Measurements from ENCODE around the gene MTFR1L. TPM values are rescaled to one million over a fixed set of nuclear protein-coding genes. Genes with fewer than 3 reads are reported as not detected.

The MTFR1L gene
- total and polyA plus RNA-seq, 2 donors: 23.7 to 95.3 TPM

DNA sequence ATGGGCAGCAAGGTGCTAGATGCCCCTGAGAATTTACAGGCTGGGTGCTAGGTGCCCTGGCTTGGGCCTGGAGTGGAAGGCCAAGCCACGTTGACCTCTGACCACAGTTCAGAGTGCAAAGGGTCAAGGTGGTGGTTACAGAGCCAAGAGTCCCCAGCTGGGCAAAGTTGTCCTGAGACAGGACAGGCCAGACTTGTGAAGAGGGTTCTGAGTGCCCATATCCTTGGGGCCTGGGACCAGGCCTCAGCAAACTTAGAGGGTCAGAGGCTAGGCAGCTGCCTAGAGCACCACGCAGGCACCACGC, 38.7 kb upstream of the MTFR1L start:
- Histone ChIP-seq H3K4me3 (ENCODE audit: low read depth, low read length) (no peak overlapping the region), H3K36me3 (ENCODE audit: insufficient read depth) (no peaks in the 10 kb centered on the region), H3K27ac (ENCODE audit: low read depth) (no peak overlapping the region), H3K4me1 (ENCODE audit: insufficient read depth) (no peaks in the 10 kb centered on the region)
- 91% methylated on average over 3 of the region's 3 CpGs for WGBS
- no peak for DNase-seq (ENCODE audit: extremely low spot score)

DNA sequence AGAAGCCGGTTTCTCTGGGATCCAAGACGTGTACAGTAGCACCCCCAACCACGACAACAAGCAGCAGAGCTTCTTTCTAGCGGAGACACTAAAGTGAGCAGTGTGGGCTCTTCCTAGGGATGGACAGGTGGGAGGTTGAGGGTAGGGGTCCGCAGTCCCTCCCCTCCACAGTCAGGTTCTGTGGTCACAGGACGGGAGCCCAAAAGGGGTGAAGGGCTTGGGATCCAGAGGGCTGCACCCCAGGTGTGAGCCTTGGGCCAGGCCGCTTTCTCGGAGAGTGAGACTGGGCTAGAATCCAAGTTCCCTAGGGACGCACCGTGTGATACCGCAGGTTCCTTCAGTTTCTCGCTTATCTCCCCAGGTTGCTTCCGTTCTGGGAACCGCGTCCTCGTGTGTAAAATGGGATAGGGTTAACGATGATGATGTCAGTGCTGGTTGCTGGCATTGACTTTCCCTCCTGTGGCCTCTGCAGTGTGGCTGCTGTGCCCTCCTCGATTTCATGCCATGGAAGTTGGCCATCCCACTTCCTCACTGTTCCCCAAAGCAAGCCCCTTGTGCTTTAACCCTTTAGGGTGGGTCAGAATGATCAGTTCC, 37.0 kb upstream of the MTFR1L start:
- H3K4me1 ChIP-seq (ENCODE audit: insufficient read depth): no peaks in the 10 kb centered on the region
- no peak for DNase-seq (ENCODE audit: extremely low spot score)
- H3K4me3 ChIP-seq (ENCODE audit: low read depth, low read length): no peak overlapping the region
- WGBS: 74% methylated on average over 18 of the region's 18 CpGs
- H3K36me3 ChIP-seq (ENCODE audit: insufficient read depth): no peaks in the 10 kb centered on the region
- no peak overlapping the region for H3K27ac ChIP-seq (ENCODE audit: low read depth)

DNA sequence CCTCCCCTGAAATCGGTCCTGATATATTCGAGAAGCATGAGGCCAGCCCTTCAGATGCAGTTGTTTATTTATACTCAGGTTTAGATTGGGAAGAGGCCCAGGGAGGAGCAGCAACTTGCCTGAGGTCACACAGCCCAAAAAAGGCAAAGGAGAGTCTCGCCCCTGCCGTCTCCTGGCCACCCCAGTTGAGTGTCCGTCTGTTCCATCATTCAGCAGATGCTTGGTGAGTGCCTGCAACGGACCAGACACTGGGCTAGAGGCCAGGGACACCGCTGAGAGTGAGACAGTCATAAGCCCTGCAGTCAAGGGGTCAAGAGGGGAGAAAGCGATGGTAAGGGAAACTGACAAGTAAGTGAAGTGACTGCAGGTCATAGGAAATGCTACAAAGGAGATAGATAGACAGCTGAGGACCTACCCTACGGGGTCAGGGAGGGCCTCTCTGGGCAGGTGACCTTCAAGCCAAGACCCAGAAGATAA, 35.1 kb upstream of the MTFR1L start:
- Histone ChIP-seq H3K4me3 (ENCODE audit: low read depth, low read length) (no peak overlapping the region), H3K36me3 (ENCODE audit: insufficient read depth) (no peaks in the 10 kb centered on the region), H3K4me1 (ENCODE audit: insufficient read depth) (no peaks in the 10 kb centered on the region), H3K27ac (ENCODE audit: low read depth) (no peak overlapping the region)
- 46% methylated on average over 9 of the region's 9 CpGs for WGBS
- DNase-seq (ENCODE audit: extremely low spot score): no peak

DNA sequence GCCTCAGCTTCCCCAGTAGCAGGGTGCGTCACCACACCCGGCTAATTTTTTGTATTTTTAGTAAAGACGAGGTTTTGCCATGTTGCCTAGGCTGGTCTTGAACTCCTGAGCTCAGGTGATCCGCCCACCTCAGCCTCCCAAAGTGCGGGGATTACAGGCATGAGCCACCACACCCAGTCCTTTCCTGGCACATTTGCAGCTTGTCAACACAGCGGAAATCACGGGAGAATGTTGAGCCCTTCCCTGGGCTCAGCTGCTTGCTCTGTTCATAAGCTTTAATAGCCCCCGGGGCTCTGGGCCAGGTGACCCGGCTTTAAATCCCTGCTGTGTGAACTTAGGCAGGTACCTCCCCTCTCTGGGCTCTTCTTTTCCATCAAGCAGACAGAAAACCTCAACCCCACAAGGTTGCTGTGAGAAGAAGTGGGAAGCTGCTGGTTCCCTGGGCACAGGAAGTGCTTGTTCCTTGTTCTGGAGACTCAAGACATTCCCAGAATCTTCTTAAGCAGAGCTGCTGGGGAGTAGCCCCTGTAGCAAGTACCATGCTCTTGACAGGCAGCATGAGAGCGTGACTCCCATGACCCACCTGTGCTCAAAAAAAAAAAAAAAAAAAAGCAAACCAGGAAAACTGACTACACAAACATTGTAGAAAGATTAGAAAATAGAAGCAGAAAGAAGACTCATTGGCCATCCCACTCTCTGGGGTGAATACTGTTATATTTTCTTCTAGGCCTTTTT, 34.3 kb upstream of the MTFR1L start:
- H3K27ac ChIP-seq (ENCODE audit: low read depth): no peak overlapping the region
- no peak for DNase-seq (ENCODE audit: extremely low spot score)
- H3K4me1 ChIP-seq (ENCODE audit: insufficient read depth): no peaks in the 10 kb centered on the region
- H3K4me3 ChIP-seq (ENCODE audit: low read depth, low read length): no peak overlapping the region
- no peaks in the 10 kb centered on the region for H3K36me3 ChIP-seq (ENCODE audit: insufficient read depth)
- 71% methylated on average over 10 of the region's 10 CpGs for WGBS

DNA sequence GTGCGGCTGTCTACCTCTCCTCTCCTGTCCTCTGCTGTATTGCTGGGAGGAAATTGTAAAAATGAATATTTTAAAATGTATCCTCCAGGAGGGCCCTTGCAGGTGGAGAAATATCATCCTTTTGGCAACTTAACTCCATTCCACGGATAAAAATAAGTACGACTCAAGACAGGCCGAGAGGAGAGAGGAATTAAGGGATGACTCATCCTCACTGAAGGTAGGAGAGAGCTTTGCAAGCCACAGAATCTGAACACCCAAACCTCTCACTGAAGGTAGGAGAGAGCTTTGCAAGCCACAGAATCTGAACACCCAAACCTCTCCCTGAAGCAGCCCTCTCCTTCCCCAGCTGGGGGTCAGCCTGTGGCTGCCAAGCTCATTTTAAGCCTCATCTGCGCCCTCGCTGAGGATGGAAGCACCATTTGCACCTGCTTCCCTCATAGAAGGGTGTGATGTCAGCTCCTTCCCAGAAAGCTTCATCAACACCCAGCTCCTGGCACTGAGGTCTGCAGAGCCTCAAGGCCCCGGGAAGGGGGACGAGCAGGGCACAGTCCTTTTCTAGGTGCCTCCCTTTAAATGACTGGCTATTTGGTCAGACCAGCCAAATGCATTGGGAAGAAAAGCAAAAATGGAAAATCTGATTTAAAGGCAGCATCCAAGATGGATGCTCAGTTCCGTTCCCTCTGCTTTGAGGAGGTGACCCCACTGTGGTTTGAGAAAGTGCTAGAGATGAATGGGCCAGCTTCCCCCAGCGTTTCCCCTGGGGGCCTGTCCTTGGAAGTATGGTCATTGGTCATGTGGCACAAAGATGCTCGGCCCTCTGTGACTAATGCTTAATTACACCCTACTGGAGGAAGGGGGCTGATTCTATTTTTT, 32.6 kb upstream of the MTFR1L start:
- H3K4me1 ChIP-seq (ENCODE audit: insufficient read depth): no peaks in the 10 kb centered on the region
- no peaks in the 10 kb centered on the region for H3K36me3 ChIP-seq (ENCODE audit: insufficient read depth)
- H3K4me3 ChIP-seq (ENCODE audit: low read depth, low read length): no peak overlapping the region
- 62% methylated on average over 11 of the region's 11 CpGs for WGBS
- no peak for DNase-seq (ENCODE audit: extremely low spot score)
- H3K27ac ChIP-seq (ENCODE audit: low read depth): no peak overlapping the region

DNA sequence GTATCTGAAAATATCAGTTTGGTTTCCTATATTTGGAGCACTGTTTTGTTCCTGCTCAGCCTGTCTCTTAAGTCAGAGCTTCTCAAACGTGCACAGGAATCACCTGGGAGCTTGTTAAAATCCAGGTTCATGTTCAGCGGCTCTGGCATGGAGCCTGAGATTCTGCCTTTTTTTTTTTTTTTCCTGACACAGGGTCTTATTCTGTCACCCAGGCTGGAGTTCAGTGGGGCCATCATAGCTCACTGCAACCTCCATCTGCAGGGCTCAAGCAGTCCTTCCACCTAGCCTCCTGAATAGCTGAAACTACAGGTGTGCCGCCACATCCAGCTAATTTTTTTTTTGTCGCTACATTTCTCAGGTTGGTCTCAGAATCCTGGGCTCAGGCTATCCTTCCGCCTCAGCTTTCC, 32.0 kb upstream of the MTFR1L start:
- DNase-seq (ENCODE audit: extremely low spot score): no peak

DNA sequence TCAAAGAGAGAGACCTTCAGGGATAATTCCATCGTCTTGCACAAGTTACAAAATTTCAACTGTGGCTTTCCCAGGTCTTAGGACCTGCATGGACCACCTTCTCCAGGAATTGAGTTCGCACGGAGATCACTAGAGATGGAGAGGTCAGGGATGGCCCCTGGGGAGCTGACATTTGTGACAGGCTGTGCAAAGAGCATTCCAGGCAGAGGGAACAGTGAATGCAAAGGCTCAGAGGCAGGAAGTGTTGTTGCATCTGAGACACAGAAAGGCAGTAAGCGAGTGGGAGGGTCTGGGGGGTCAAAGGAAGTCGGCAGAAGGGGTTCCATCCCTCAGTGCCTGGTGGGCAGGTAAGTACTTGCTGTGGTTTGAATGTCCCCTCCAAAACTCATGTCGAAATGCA, 29.3 kb upstream of the MTFR1L start:
- DNase-seq (ENCODE audit: extremely low spot score): no peak
- no peak overlapping the region for H3K27ac ChIP-seq (ENCODE audit: low read depth)
- no peaks in the 10 kb centered on the region for H3K36me3 ChIP-seq (ENCODE audit: insufficient read depth)
- no peak overlapping the region for H3K4me3 ChIP-seq (ENCODE audit: low read depth, low read length)
- WGBS: 89% methylated on average over 6 of the region's 6 CpGs
- no peaks in the 10 kb centered on the region for H3K4me1 ChIP-seq (ENCODE audit: insufficient read depth)

More for the DNA sequence above, 32.0 kb upstream of the MTFR1L start:
- Histone ChIP-seq H3K4me1 (ENCODE audit: insufficient read depth) (no peaks in the 10 kb centered on the region), H3K36me3 (ENCODE audit: insufficient read depth) (no peaks in the 10 kb centered on the region), H3K27ac (ENCODE audit: low read depth) (no peak overlapping the region), H3K4me3 (ENCODE audit: low read depth, low read length) (no peak overlapping the region)
- 87% methylated on average over 5 of the region's 5 CpGs for WGBS

DNA sequence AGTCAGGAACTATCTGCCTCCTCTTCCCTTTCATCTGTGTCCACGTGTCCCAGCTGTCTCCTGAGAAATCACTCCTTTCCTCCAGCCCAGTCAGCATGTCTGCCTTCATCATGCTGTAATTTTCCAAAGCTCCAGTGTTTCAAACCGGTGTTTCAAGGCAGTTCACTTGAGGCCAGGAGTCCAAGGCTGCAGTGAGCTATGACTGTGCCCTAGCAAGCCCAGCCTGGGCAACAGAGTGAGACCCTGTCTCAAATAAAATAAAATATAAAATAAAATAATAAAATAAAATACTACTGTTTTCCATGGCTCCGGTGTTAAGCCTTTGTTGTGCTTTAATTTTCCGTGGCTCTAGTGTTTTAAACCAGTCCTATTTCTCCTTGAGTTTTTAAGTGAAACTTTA, 27.6 kb upstream of the MTFR1L start:
- no peak for DNase-seq (ENCODE audit: extremely low spot score)
- Histone ChIP-seq H3K4me3 (ENCODE audit: low read depth, low read length) (no peak overlapping the region), H3K27ac (ENCODE audit: low read depth) (no peak overlapping the region), H3K36me3 (ENCODE audit: insufficient read depth) (no peaks in the 10 kb centered on the region), H3K4me1 (ENCODE audit: insufficient read depth) (no peaks in the 10 kb centered on the region)
- WGBS: 65% methylated on average over 4 of the region's 4 CpGs

DNA sequence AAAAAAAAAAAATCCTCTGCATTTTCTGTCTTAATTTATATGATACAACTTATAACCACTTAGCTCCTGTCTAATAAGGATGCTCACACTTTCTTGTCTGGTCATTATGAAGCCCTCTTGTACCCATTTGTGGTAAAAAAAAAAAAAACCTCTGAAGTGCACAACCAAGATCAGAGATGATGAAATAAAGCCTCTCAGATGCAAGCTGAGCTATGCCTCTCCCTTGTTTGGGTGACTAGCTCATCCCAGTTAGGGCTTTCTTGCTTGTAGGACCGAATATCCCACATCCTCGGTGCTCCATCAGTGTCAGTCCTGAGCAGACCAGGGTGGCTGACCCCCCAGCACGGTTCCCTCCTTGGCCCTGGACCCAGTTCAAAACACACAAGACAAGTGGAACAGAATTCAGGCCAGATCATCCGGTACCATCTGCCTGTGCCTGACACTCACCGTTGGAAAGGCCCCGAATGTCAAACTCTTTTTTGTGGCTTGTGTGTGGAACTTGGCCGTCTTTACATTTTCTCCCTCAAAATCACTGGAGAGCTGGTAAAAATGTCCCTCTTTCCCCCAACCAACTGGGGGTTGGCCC, 26.1 kb upstream of the MTFR1L start:
- H3K36me3 ChIP-seq (ENCODE audit: insufficient read depth): no peaks in the 10 kb centered on the region
- 71% methylated on average over 7 of the region's 7 CpGs for WGBS
- H3K4me3 ChIP-seq (ENCODE audit: low read depth, low read length): no peak overlapping the region
- H3K27ac ChIP-seq (ENCODE audit: low read depth): no peak overlapping the region
- H3K4me1 ChIP-seq (ENCODE audit: insufficient read depth): no peaks in the 10 kb centered on the region
- DNase-seq (ENCODE audit: extremely low spot score): no peak

DNA sequence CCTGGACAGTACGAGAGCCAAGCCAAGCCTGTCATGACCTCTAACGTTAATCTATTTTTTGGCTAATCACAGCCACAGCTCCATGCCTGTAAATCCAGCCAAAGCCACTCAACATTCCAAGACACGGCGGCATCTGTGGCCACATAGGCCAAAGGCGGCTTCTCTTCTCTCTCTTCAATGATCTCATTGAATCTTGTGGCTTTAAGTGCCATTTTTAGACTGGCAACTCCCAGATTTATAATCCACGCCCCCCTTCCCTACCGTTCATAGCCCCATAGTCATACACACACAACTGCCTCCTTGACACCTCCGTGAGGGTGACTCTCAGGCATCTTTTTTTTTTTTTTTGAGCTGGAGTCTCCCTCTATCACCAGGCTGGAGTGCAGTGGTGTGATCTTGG, 25.4 kb upstream of the MTFR1L start:
- no peak overlapping the region for H3K4me3 ChIP-seq (ENCODE audit: low read depth, low read length)
- no peaks in the 10 kb centered on the region for H3K36me3 ChIP-seq (ENCODE audit: insufficient read depth)
- H3K4me1 ChIP-seq (ENCODE audit: insufficient read depth): no peaks in the 10 kb centered on the region
- WGBS: 68% methylated on average over 8 of the region's 8 CpGs
- H3K27ac ChIP-seq (ENCODE audit: low read depth): no peak overlapping the region
- no peak for DNase-seq (ENCODE audit: extremely low spot score)

DNA sequence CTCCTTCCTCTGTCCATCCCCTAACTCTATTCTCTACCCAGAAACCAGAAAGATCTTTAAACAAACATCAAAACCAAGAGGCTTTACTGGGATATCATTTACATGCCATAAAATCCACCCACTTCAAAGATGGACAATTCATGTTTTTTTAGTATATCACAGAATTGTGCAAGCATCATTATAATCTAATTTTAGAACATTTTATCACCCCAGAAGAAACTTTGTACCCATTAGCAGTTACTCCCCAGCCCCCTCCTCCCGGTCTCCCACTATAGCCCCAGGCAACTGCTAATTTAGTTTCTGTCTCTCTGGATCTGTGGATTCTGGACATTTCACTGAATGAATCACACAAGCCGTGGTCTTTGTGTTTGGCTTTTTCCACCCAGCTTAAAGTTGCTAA, 24.5 kb upstream of the MTFR1L start:
- Histone ChIP-seq H3K36me3 (ENCODE audit: insufficient read depth) (no peaks in the 10 kb centered on the region), H3K4me1 (ENCODE audit: insufficient read depth) (no peaks in the 10 kb centered on the region), H3K4me3 (ENCODE audit: low read depth, low read length) (no peak overlapping the region), H3K27ac (ENCODE audit: low read depth) (no peak overlapping the region)
- no peak for DNase-seq (ENCODE audit: extremely low spot score)
- 63% methylated on average over 2 of the region's 2 CpGs for WGBS

DNA sequence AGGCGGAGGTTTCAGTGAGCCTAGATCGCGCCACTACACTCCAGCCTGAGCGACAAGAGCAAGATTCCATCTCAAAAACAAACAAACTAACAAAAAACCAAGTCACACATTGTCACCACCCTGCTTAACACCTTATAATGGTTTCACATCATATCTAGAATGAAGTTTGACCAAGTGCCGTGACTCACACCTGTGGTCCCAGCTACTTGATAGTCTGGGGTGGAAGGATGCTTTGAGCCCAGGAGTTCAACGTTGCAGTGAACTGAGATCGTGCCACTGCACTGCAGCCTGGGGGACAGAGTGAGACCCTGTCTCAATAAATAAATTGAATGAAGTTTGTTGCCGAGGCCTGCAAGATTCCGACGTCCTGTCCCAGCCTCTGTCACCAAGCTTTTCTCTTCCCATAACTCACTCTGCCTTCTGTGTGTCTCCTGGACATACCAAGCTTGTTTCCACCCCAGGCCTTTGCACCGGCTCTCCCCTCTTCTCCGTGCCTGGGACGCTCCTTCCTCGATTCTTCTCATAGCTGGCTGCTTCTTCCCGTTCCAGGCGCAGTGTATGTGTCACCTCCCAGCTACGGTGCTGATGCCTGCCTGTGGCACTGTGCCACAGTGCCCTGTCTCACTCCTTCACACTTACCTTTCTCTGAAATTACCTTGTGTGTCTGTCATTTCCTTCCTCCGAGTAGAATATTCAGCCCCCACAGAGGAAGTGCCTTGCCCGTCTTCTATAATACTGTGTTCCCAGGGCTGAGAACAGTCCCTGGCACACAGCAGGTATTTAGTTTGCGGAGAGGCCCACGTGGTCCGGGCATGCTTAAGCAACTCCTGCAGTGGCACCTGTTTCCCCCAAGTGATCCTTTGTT, 23.6 kb upstream of the MTFR1L start:
- no peak for DNase-seq (ENCODE audit: extremely low spot score)
- Histone ChIP-seq H3K4me1 (ENCODE audit: insufficient read depth) (no peaks in the 10 kb centered on the region), H3K4me3 (ENCODE audit: low read depth, low read length) (no peak overlapping the region), H3K27ac (ENCODE audit: low read depth) (no peak overlapping the region), H3K36me3 (ENCODE audit: insufficient read depth) (no peaks in the 10 kb centered on the region)
- WGBS: 80% methylated on average over 22 of the region's 22 CpGs

Measured in urinary bladder (tissue), 4 donors.